Heart left ventricle (tissue), 16 donors: Measurements from ENCODE around the gene SLC9A9. TPM values are rescaled to one million over a fixed set of nuclear protein-coding genes. Genes with fewer than 3 reads are reported as not detected.

Source experiments
- ATAC-seq, 4 donors: fragments of 200-7000 bp; cut with Tn5 transposase; one replicate each; pipeline ENCODE4 v1.9.1; 2020 to 2022; ENCODE audit warnings: moderate library complexity in 4 of 4, mild to moderate bottlenecking in 3 of 4, moderate number of reproducible peaks in 1 of 4
- DNase-seq, 5 donors: peaks; one replicate each; pipeline ENCODE4 v3.0.0-alpha.2; 2020
- H3K27ac ChIP-seq, 12 donors: fragments of 200-600 bp; sonication (generic) in 4 of 12; one replicate each; pipeline versions ENCODE4 v1.5.0 to v1.8.0; 2016 to 2022; ENCODE audit warnings: mild to moderate bottlenecking in 2 of 12
- H3K27me3 ChIP-seq, 9 donors: fragments of 200-600 bp; sonication (generic) in 2 of 9; one replicate each; pipeline versions ENCODE4 v1.5.1 to v1.8.0; 2016 to 2022; ENCODE audit warnings: mild to moderate bottlenecking in 3 of 9
- H3K36me3 ChIP-seq, 9 donors: fragments of 200-600 bp; sonication (generic) in 2 of 9; one replicate each; pipeline versions ENCODE4 v1.5.0 to v1.8.0; 2018 to 2022; ENCODE audit warnings: mild to moderate bottlenecking in 2 of 9
- H3K4me1 ChIP-seq, 12 donors: fragments of 200-600 bp; sonication (generic) in 4 of 12; one replicate each; pipeline versions ENCODE4 v1.5.0 to v1.8.0; 2016 to 2022; ENCODE audit warnings: mild to moderate bottlenecking in 3 of 12
- H3K4me3 ChIP-seq, 12 donors: fragments of 200-600 bp; sonication (generic) in 4 of 12; one replicate each; pipeline versions ENCODE4 v1.5.0 to v1.8.0; 2017 to 2022; ENCODE audit warnings: mild to moderate bottlenecking in 9 of 12, moderate library complexity in 4 of 12
- H3K9me3 ChIP-seq, 12 donors: fragments of 200-600 bp; sonication (generic) in 4 of 12; one replicate each; pipeline versions ENCODE4 v1.5.0 to v1.8.0; 2016 to 2022; ENCODE audit warnings: mild to moderate bottlenecking in 1 of 12
- CTCF ChIP-seq, 12 donors: fragments of 200-600 bp; sonication (generic) in 4 of 12; IDR thresholded peaks; one replicate each; pipeline versions ENCODE4 v1.5.0 to v1.8.0; 2018 to 2022; ENCODE audit warnings: antibody characterized with exemption in 12 of 12, mild to moderate bottlenecking in 5 of 12
- POLR2A ChIP-seq, 2 donors: fragments of 450-650 bp; IDR thresholded peaks; one replicate each; pipeline ENCODE4 v1.6.1; 2017; ENCODE audit warnings: antibody characterized with exemption in 2 of 2, mild to moderate bottlenecking in 2 of 2, moderate library complexity in 2 of 2
- WGBS, 4 donors: extraction: QIAGEN DNeasy Blood & Tissue Kit in 2 of 4; methylation state at CpG; one replicate each; pipeline versions ENCODE4 v1.1.5 to v1.1.7; 2013 to 2018; 5-methylcytosine and 5-hydroxymethylcytosine counted together
- intact Hi-C, 10 donors: fragments of 100-400 bp; cut with DNase I; formaldehyde crosslinking; loops; one replicate each; pipeline versions ENCODE4 v1.11.1 to v1.14.2; 2022
- polyA plus RNA-seq, 2 donors: library from polyadenylated mRNA; stranded (reverse); fragments of 200-250 nt; gene quantifications; one replicate each; pipeline ENCODE4 v1.2.3, GENCODE V29; 2013
- total RNA-seq, 9 donors: library from RNA; depleted of rRNA in 2 of 9; stranded (reverse); fragments of >200 nt in 2 of 9; fragmentation: NEBNext Ultra II Directional in 3 of 9; extraction: Animal tissue kit (Norgen Biotek cat#: 25700) in 3 of 9; gene quantifications; one replicate each; pipeline versions ENCODE4 v1.1.0 to v1.2.4, GENCODE V29; 2016 to 2023
- donor health status: ischemic (EF 13 %, LVEDD 7.1; RV severe dilation, severe dysfunction).
- donor health status: healthy with polysubstance abuse.
- donor health status: DM: no; HTN: yes; CAD: no.
- donor health status: DM: no; HTN: no; CAD: no.
- donor health status: ischemic (EF 25% LVEDD 6.9; RV normal size, moderate dysfunction).
- donor health status: ischemic (EF 25% LVEDD 5.7; RV mildly dilated, moderate dysfunction).
- donor health status: healthy.
- donor health status: DM: yes; HTN: yes; CAD: no.
- donor health status: ischemic (EF 35%, LVEDD 5.7; RV mildly dilated, moderate dysfunction).
- donor health status: nonischemic (EF 11% LVEDD 7.7; RV severe dilation, severe dysfunction).
- donor health status: DM: yes; HTN: yes; CAD: no.
- donor health status: PGD.
- donor health status: ischemic (EF 29% LVEDD 5.4; RV normal size, mild dysfunction).
- donor health status: nonischemic (EF 23%, LVEDD 6.1; RV moderate dilation, normal function).

SLC9A9 gene
- total and polyA plus RNA-seq, 11 donors = 0.76 to 17.5 (median 3.3) TPM

GRCh38 chr3:143578810-143579435, 269.3 kb downstream of the SLC9A9 start:
- ATAC-seq (no peak), DNase-seq (no peak)
- intact Hi-C loops = no loop called here
- TF ChIP-seq POLR2A (IDR thresholded peaks at IDR 0.05) = no peak
- TF ChIP-seq CTCF (IDR thresholded peaks at IDR 0.05) = no peak
- WGBS, 4 donors = 78 to 94% (median 87%) methylated on average over 2 of the region's 2 CpGs
- Histone ChIP-seq H3K27me3 (no peaks in the 10 kb centered on the region), H3K27ac (no peak overlapping the region), H3K36me3 (peaks cover 0 to 7% (median 0%) of the 10 kb centered on the region in 9 donors), H3K9me3 (no peaks in the 10 kb centered on the region), H3K4me3 (no peak overlapping the region), H3K4me1 (peaks cover 0 to 5% (median 0%) of the 10 kb centered on the region in 12 donors)

GRCh38 chr3:143576568-143577270, 271.5 kb downstream of the SLC9A9 start:
- TF ChIP-seq POLR2A (IDR thresholded peaks at IDR 0.05) = no peak
- no peak for TF ChIP-seq CTCF (IDR thresholded peaks at IDR 0.05)
- Histone ChIP-seq H3K9me3 (no peaks in the 10 kb centered on the region), H3K36me3 (peaks cover 0 to 8% (median 0%) of the 10 kb centered on the region in 9 donors), H3K4me3 (no peak overlapping the region), H3K4me1 (peaks cover 0 to 7% (median 0%) of the 10 kb centered on the region in 12 donors), H3K27me3 (no peaks in the 10 kb centered on the region), H3K27ac (no peak overlapping the region)
- intact Hi-C loops = no loop called here
- DNase-seq = no peak
- peak in 2 of 4 donors; percentile 31 to 42 for ATAC-seq
- 67 to 79% (median 73%) methylated on average over 5 of the region's 5 CpGs for WGBS, 4 donors

GRCh38 chr3:143574933-143575332, 273.3 kb downstream of the SLC9A9 start:
- Histone ChIP-seq H3K36me3 (peaks cover 0 to 14% (median 0%) of the 10 kb centered on the region in 9 donors), H3K27me3 (no peaks in the 10 kb centered on the region), H3K27ac (no peak overlapping the region), H3K9me3 (no peaks in the 10 kb centered on the region), H3K4me1 (peaks cover 0 to 12% (median 0%) of the 10 kb centered on the region in 12 donors), H3K4me3 (no peak overlapping the region)
- no peak for TF ChIP-seq POLR2A (IDR thresholded peaks at IDR 0.05)
- TF ChIP-seq CTCF (IDR thresholded peaks at IDR 0.05) = no peak
- ATAC-seq (no peak), DNase-seq (no peak)
- intact Hi-C loops = no loop called here
- WGBS, 4 donors = 86 to 94% (median 90%) methylated on average over 1 of the region's 1 CpG

GRCh38 chr3:143573610-143574303, 274.5 kb downstream of the SLC9A9 start:
- no peak for ATAC-seq
- H3K27ac ChIP-seq = no peak overlapping the region

More at GRCh38 chr3:143573610-143574303, 274.5 kb downstream of the SLC9A9 start:
- Histone ChIP-seq H3K9me3 (no peaks in the 10 kb centered on the region), H3K36me3 (peaks cover 0 to 14% (median 0%) of the 10 kb centered on the region in 9 donors), H3K27me3 (no peaks in the 10 kb centered on the region), H3K4me1 (peaks cover 0 to 12% (median 0%) of the 10 kb centered on the region in 12 donors), H3K4me3 (no peak overlapping the region)
- DNase-seq = peak in 1 of 5 donors; percentile 51
- intact Hi-C loops = no loop called here
- 69 to 83% (median 76%) methylated on average over 8 of the region's 8 CpGs for WGBS, 4 donors
- TF ChIP-seq CTCF (IDR thresholded peaks at IDR 0.05) (no peak), POLR2A (IDR thresholded peaks at IDR 0.05) (no peak)
